Transverse colon (tissue), 4 donors: ENCODE data around the gene CDH13.

Source experiments
- CTCF ChIP-seq, 5 experiments: fragments of 200-600 bp in 3 of 5; fragments of 450-650 bp in 2 of 5; sonication (generic) in 3 of 5; IDR thresholded peaks; 1 replicate in 2 of 5; 2 replicates in 3 of 5; pipeline ENCODE4 v1.5.1; 2016 to 2017; ENCODE audit warnings: antibody characterized with exemption in 5 of 5, inconsistent platforms in 3 of 5, mild to moderate bottlenecking in 2 of 5, moderate library complexity in 1 of 5
- EP300 ChIP-seq: sonication (generic); formaldehyde crosslinking; IDR thresholded peaks from one replicate; pipeline ENCODE4 v1.6.1; 2017; ENCODE audit warnings: antibody characterized with exemption, low read depth
- POLR2A ChIP-seq: fragments of 450-650 bp; IDR thresholded peaks from one replicate; pipeline ENCODE4 v1.6.1; 2016; ENCODE audit warnings: antibody characterized with exemption, mild to moderate bottlenecking, moderate library complexity
- POLR2AphosphoS5 ChIP-seq, 3 donors: sonication (generic); formaldehyde crosslinking; IDR thresholded peaks; one replicate each; pipeline ENCODE4 v1.6.1; 2016; ENCODE audit warnings: antibody characterized with exemption in 3 of 3

GRCh38 chr16:83441517-83441916 is 814.7 kb downstream of the CDH13 start:
- TF ChIP-seq POLR2AphosphoS5 (IDR thresholded peaks at IDR 0.05) (no peak), CTCF (IDR thresholded peaks at IDR 0.05) (no peak), EP300 (no peak), POLR2A (no peak)
